ENCODE data around the gene GALNT5.

GALNT5 gene

DNA sequence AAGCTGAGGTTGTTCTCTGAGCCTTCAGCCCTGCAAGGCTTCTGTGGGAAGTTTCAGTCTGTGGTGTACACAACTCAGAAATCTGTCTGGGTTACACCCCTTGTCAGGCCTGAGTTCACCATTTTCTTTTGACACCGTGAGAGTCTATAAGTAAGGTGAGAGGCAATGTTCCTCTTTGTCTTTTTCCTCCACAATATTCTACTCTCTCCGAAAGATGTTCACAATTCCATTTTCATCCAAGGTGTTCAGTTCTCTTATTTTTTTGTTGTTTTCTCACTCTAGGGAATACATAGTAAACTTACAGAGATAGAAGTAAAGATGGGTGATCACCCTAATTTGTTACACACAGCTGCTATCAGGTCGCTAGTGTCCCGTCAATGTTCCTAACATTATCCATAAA is 64.9 kb downstream of the GALNT5 start:
- H3K27me3 ChIP-seq (ENCODE audit: control insufficient read depth, low read length) = no peaks in the 10 kb centered on the region
- peaks cover 8% of the 10 kb centered on the region for H3K4me1 ChIP-seq (ENCODE audit: control insufficient read depth, low read length)
- no peaks in the 10 kb centered on the region for H4K20me1 ChIP-seq (ENCODE audit: control insufficient read depth, insufficient read depth, low read depth, low read length)
- no peaks in the 10 kb centered on the region for H3K79me2 ChIP-seq (ENCODE audit: control insufficient read depth, low read length)
- 0 out of 2 replicates have a peak, but pooled peaks cover 2% of the 10 kb centered on the region for H3F3A ChIP-seq (ENCODE audit: control insufficient read depth, insufficient read depth)
- H3K27ac ChIP-seq (ENCODE audit: low read depth, low read length) = no peak overlapping the region
- no peaks in the 10 kb centered on the region for H3K36me3 ChIP-seq (ENCODE audit: control insufficient read depth, low read length)
- TF ChIP-seq CTCF (IDR thresholded peaks at IDR 0.05; ENCODE audit: low read depth, low read length, poor library complexity, severe bottlenecking) (no peak), EZH2phosphoT487 (IDR thresholded peaks at IDR 0.05; ENCODE audit: borderline replicate concordance, low read length) (no peak)
- no peak overlapping the region for H3K4me3 ChIP-seq (ENCODE audit: low read length)
- H3K4me2 ChIP-seq (ENCODE audit: low read length) = no peak overlapping the region
- no peaks in the 10 kb centered on the region for H3K9me2 ChIP-seq (replicated peaks; ENCODE audit: control insufficient read depth, low read length)
- no peaks in the 10 kb centered on the region for H3K9me3 ChIP-seq (ENCODE audit: control insufficient read depth, insufficient read depth, low read length)

- Histone ChIP-seq H3K4me3 (ENCODE audit: low read length) (no peak overlapping the region), H3K9me3 (ENCODE audit: control insufficient read depth, insufficient read depth, low read length) (no peaks in the 10 kb centered on the region), H3K36me3 (ENCODE audit: control insufficient read depth, low read length) (no peaks in the 10 kb centered on the region), H3F3A (ENCODE audit: control insufficient read depth, insufficient read depth) (0 out of 2 replicates have a peak, but pooled peaks cover 2% of the 10 kb centered on the region), H3K4me2 (ENCODE audit: low read length) (no peak overlapping the region), H3K79me2 (ENCODE audit: control insufficient read depth, low read length) (no peaks in the 10 kb centered on the region), H3K27me3 (ENCODE audit: control insufficient read depth, low read length) (no peaks in the 10 kb centered on the region), H4K20me1 (ENCODE audit: control insufficient read depth, insufficient read depth, low read depth, low read length) (no peaks in the 10 kb centered on the region), H3K27ac (ENCODE audit: low read depth, low read length) (no peak overlapping the region), H3K4me1 (ENCODE audit: control insufficient read depth, low read length) (peaks cover 21% of the 10 kb centered on the region), H3K9me2 (replicated peaks; ENCODE audit: control insufficient read depth, low read length) (no peaks in the 10 kb centered on the region)
- TF ChIP-seq EZH2phosphoT487 (IDR thresholded peaks at IDR 0.05; ENCODE audit: borderline replicate concordance, low read length) = no peak
- TF ChIP-seq CTCF (IDR thresholded peaks at IDR 0.05; ENCODE audit: low read depth, low read length, poor library complexity, severe bottlenecking) = no peak
Observed at GRCh38 chr2:157324331-157324843, 66.9 kb downstream of the GALNT5 start.

GRCh38 chr2:157325786-157326185 is 68.3 kb downstream of the GALNT5 start, which contains the start of gene ERMN:
ERMN (minus strand) TSS chr2:157325824; CDS start chr2:157325642, 182 bp downstream.
- no peaks in the 10 kb centered on the region for H3K79me2 ChIP-seq (ENCODE audit: control insufficient read depth, low read length)
- H3K9me3 ChIP-seq (ENCODE audit: control insufficient read depth, insufficient read depth, low read length) = no peaks in the 10 kb centered on the region
- no peaks in the 10 kb centered on the region for H3K27me3 ChIP-seq (ENCODE audit: control insufficient read depth, low read length)
- H3K4me2 ChIP-seq (ENCODE audit: low read length) = no peak within 1 kb of the TSS
- H3F3A ChIP-seq (ENCODE audit: control insufficient read depth, insufficient read depth) = 0 out of 2 replicates have a peak, but pooled peaks cover 2% of the 10 kb centered on the region
- no peaks in the 10 kb centered on the region for H4K20me1 ChIP-seq (ENCODE audit: control insufficient read depth, insufficient read depth, low read depth, low read length)
- TF ChIP-seq EZH2phosphoT487 (IDR thresholded peaks at IDR 0.05; ENCODE audit: borderline replicate concordance, low read length) = no peak
- TF ChIP-seq CTCF (IDR thresholded peaks at IDR 0.05; ENCODE audit: low read depth, low read length, poor library complexity, severe bottlenecking) = no peak
- H3K27ac ChIP-seq (ENCODE audit: low read depth, low read length) = no peak within 1 kb of the TSS
- H3K4me1 ChIP-seq (ENCODE audit: control insufficient read depth, low read length) = peaks cover 21% of the 10 kb centered on the region
- no peak within 1 kb of the TSS for H3K4me3 ChIP-seq (ENCODE audit: low read length)
- no peaks in the 10 kb centered on the region for H3K36me3 ChIP-seq (ENCODE audit: control insufficient read depth, low read length)
- no peaks in the 10 kb centered on the region for H3K9me2 ChIP-seq (replicated peaks; ENCODE audit: control insufficient read depth, low read length)
